NCI-H1092 treated with DMSO at 0.1 percent for 48 hours (cell line): Measurements from ENCODE around the gene ATP10A.

Source experiments
- DNase-seq: peaks from one replicate; lab custom pipeline; 2025; lab: John Stamatoyannopoulos, UW

The ATP10A gene

DNA sequence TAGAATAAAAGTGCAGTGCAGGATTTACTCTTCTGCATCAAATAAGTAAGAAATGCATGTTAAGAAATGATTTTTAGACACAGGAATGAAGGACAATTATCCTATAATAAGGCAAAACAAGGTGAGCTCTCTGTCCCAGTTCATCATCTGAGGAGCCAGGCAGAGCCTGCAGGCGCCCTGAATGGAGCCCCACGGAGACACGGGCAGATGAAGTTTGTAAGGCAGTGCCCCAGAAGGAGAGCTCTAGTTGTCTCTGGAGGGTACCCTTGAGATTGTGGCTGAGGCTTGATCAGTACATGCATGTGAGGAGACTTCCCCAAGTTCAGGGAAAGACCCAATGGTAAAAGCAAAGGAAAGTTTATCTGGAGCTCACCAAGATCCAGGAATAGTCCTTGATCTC, 50.3 kb downstream of the ATP10A start:
- no peak for DNase-seq

DNA sequence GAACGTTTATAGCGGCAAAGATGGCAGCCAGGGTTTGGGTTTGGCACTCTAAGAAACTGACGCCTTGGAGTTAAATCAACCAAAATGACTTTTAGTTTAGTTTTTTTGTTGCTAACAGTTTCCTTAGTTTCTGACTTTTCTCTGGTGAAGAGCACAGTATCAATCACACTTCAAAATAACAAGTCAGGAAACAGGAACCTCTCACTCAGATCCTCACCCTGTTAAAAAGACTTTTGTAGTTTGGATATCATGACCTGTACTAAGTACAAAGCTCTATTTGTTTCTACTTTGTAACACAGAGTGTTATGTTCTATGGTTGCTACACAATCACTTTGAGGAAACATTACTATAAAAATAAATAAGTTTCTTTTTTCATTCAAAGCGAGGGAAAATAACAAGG, 51.1 kb downstream of the ATP10A start:
- no peak for DNase-seq

- no peak for DNase-seq
These were observed 51.6 kb downstream of the ATP10A start for GRCh38 chr15:25811481-25811906.

- DNase-seq: no peak
These were observed 52.5 kb downstream of the ATP10A start for GRCh38 chr15:25810631-25811091.

- no peak for DNase-seq
These were observed 53.0 kb downstream of the ATP10A start for GRCh38 chr15:25810154-25810553.

GRCh38 chr15:25807063-25807462, 56.1 kb downstream of the ATP10A start:
- no peak for DNase-seq

DNA sequence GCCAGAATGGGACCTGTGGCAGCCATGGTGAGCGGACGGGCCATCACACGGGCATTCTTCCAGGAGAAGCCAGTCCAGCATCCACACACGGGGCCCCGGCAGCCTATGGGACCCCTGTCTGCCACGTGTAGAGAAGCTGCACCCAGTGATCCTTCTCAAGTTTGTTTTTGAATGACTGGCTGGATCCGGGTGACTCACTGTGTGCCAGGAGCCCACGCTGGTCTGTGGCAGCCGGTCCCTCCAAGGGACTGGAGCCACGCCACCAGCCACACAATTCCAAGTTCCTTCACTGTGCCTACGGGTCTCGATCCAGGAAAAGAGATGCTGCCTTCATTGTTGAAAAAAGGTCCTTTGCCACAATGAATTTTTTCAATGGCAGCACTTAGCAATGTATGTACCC, 58.1 kb downstream of the ATP10A start:
- DNase-seq: no peak

- no peak for DNase-seq
These were observed 58.7 kb downstream of the ATP10A start for GRCh38 chr15:25804451-25804850.

DNA sequence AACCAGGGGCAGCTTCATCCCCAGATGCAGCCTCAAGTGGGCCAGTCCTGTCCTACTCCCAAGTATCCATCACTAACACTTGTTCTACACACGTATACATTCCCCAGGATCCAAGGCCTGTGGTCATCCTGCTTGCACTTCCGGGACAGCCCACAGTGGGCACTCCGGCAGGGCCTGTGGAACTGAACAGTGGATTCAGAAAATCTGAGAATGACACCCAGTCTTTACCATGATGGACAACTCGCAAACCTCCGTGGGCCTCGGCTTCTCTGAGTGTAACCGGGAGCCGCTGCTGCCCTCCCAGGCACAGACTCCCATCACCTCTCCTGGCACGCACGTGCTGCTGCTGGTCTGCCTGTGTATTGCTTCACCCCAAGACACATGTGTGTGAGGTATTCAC, 59.6 kb downstream of the ATP10A start:
- DNase-seq: no peak

DNA sequence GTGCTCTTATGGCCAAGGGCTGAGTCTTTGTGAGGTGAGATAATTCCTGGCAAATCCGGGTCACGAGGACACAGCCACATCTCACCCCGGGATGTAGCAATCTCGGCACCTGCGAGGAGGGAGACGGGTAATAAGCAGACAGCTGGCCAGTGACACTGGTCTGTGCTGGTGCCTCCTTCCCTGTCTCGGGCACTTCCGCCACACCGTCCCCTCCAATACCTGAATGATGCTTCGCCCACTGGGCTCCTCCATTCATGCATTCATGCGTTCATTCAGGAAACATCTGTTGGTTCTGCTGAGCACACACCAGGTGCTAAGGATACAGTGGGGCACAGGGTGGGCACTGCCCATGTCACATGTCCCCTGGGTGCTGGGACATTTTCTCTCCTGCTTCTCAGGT, 60.1 kb downstream of the ATP10A start:
- no peak for DNase-seq

DNA sequence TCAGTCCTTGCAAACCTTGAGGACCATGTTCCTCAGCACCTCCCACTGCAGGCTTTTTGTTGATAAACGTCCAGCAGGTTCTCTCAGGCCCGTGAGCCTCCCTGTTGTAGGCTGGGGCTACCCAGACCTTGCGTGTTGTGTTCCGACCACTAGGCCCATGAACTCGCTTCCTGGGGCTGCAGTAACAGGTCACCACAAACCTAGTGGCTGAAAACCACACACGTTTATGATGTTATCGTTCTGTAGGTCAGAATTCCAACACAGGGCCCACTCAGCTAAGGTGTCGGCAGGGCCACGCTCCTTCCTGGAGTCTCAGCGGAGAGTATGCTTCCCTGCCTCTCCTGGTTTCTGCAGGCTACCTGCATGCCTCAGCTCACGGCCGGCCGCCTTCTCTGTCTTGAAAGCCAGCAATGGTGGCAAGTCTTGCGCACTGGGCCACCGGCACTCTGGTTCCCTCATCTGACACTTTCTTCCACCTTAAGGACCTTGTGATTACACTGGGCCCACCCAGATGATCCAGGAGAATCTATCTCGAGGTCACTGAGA, 60.8 kb downstream of the ATP10A start:
- DNase-seq: no peak

- no peak for DNase-seq
These were observed 61.4 kb downstream of the ATP10A start for GRCh38 chr15:25801586-25802284.

DNA sequence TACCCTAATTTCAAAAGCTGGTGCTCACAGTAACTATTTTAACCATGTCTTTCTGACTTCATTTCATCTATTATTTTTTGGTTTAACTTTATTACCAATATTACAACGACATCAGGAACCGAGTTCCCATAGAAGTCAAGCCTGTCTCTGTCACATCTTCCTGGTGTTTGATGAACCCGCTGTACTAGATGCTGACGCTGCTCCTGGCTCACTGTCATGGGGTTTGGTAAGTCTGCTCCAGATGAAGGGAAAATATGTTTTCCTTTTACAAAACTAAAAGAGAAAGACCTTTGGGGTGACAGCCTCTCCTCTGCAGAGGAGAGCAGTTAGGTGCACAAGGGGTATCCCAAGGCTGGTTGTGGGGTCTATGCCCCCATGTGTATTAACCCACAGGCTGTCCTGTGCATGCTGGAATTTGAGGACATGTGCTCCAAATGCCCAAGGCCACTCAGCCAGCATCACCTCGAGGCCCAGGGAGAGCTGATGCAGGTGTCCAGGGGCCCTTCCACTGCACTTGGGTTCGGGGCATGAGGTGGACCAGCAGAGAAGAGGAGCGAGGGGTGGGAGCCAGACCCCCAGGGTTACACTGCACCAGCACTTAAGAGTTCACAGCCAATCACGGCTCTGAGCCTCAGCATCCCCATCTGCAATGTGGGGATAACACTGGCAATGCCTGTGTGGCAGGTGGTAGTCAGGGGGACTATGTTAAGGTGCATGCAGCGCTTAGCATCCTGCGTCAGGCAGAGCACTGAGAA, 62.2 kb downstream of the ATP10A start:
- DNase-seq: no peak

- no peak for DNase-seq
These were observed 63.0 kb downstream of the ATP10A start for GRCh38 chr15:25799906-25800700.

DNA sequence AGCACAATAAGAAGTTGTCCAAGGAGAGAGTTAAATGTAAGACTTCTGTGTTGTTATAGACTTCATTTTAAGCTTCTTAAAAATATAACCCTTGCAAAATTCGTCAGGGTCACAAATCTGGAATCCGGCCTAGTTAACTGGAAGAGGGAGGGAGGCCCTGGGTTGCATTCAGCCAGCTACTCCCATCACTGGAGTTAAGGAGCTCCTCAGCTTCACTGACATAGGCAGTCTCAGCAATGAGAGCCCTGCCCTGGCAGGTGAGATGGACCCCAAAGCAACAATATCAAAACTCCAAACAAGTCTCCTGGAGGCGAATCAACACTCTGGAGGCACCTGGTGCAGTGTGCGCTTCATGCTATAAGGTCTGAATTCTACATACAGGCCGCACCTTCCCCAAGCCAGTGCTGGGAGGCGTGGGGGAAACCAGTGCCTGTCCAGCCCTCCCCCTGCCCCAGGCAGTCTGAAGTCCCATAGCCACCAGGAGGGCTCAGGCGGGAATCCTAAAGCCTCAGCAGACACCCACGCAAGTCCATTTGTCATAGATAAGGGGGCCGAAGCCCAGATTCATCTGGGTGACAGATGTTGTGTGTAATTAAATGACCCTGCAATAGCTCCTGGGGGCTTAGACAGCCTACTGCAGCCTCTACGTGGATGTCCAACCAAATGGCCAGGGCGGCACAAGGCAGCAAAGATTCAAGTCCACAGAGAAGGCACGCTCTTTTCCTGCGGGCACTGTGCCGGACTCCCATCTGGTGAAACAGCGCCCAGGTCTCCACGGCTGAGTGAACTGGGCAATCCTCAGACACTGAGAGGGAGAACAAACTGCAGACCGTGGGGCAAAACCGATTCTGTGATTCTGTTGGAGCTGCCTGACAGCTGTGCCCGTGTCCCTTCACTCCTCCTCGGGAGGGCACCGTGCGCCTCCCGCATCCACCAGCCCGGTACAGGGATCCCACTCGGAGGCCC, 64.9 kb downstream of the ATP10A start:
- no peak for DNase-seq

- DNase-seq: no peak
These were observed 65.6 kb downstream of the ATP10A start for GRCh38 chr15:25797511-25797935.

- DNase-seq: no peak
These were observed 66.1 kb downstream of the ATP10A start for GRCh38 chr15:25797035-25797434.

DNA sequence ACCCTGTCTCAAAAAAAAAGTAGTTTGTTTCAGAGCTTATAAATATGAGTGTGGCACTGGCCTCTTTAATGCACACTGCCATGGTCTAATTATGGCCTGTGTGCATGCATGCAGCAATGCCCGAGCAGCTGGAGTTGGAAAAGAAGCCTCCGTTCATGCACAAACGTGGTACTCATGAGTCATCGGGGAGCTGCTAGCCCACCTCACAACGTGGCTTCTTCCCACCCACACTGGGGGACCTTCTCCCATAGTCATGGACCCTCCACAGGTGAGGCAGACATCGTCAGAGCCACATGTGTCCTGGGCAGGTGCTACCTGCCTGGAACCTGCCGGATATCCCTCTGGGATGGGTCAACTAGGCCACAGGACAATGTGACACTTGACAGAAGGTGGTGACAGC, 66.7 kb downstream of the ATP10A start:
- no peak for DNase-seq

- no peak for DNase-seq
These were observed 67.4 kb downstream of the ATP10A start for GRCh38 chr15:25795712-25796111.

- no peak for DNase-seq
These were observed 68.1 kb downstream of the ATP10A start for GRCh38 chr15:25795061-25795460.

DNA sequence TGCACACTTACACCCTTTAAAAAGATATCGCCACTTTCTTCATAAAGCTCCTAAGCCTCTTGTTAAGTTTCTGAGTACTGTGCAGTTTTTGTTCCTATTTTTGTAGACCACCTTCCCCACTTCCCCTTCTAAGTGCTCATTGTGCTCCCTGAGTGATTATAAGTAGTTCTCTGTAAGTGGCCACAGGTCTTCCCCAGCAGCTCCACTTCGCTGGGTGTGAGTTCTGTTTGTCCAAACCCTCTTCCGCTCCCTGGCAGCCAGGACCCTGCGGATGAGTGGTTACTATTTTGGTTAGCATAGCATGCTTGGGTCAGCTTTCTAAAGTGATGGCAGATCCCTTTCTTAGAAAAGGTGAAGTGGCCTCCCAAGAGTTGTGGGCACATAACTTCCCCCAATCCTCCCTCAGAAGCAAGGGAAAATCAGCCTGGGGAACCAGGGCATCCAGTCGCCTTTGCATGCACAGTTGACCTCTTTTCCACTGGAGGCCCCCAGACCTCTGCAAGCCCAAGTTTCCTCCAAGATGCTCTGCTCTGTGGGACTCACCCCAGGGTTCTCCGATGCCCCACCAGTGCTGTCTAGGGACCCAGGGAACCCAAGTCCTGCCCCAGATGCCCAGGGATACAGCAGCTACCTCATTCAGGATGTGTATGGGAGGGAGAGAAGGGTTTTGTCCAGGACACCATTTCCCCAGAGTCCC, 69.6 kb downstream of the ATP10A start:
- no peak for DNase-seq
